Fibroblast of pulmonary artery (primary cell): ENCODE data around the gene SLC4A8.
A peak's percentile ranks its signal among the peaks of the same experiment; 100 is the strongest.

Source experiments
- DNase-seq: peaks from one replicate; pipeline ENCODE4 v3.0.0-alpha.2; 2010; ENCODE audit warnings: low read depth
- H3K4me3 ChIP-seq: replicated peaks from 2 replicates; pipeline ENCODE4 v1.5.1; 2011; ENCODE audit warnings: low read depth, mild to moderate bottlenecking, control low read depth, low read length, moderate library complexity
- CTCF ChIP-seq: IDR thresholded peaks from 2 replicates; pipeline ENCODE4 v1.5.1; 2011; ENCODE audit warnings: mild to moderate bottlenecking, control low read depth, low read length, inconsistent platforms; ENCODE audit errors: missing control alignments

The SLC4A8 gene

GRCh38 chr12:51390457-51390856 is 34.2 kb upstream of the SLC4A8 start:
- DNase-seq, result no peak
- H3K4me3 ChIP-seq, result no peak overlapping the region

DNA sequence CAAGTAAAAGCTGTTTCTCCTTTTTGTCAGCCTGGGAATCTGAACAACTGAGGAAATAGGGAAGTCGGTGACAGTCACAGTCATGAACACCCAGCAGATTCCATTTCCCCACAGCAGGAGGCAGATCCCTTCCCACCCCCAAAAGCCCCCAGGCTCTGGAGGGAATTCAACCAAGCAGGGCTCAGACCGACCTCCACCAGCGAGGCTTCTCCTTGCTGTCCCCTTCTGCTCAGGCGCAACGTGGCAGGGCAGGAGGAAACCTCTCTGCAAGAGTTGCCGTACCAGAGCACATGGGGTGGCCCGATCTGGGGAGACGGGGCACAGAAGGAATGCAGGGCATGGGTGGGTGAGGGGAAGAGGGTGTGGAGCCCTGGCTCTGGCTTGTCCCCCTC is 33.7 kb upstream of the SLC4A8 start:
- peak overlapping the region; percentile 53 for H3K4me3 ChIP-seq
- DNase-seq, result no peak
- no peak for TF ChIP-seq CTCF

More at GRCh38 chr12:51390457-51390856, 34.2 kb upstream of the SLC4A8 start:
- no peak for TF ChIP-seq CTCF

DNA sequence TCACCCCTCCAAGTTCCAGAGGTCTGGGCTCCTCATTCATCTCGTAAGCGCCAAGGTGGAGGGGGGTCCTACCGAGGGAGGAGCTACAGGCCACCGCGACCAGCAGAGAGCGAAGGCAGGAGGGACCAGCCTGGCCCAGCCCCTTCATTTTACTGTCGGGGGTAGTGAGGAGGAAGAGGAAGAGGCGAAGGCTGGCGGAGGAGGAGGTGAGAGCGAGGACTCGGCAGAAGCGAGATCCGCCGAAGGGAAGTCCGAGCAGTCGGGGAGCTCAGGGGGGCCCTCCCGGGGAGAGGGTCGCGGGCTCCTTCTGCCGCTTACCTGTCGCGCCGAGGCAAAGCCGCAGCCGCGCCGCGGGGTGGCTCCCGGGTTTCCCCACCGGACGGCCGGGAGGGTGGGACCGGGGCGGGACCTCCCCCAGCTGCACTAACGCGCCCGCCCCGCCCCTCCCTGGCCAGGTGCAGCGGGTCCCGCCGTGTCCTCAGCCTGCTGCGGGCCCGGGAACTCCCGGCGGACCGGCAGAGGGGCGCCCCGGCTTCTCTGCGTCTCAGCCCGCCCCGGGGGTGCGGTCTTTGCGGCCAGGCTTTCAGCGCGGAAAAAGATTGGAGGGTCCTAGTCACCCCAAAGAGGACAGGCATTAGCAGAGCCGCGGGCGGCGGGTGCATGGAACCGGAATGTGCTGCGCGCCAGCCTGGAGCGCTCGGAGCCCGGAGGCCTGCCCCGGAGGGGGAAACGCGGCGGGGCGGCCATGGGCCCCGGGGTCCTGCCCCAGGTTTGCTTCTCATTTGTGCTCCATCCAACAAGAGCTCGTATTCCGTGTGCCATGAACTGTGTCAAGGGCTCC is 33.1 kb upstream of the SLC4A8 start, which contains the start of gene GALNT6:
GALNT6 (minus strand) TSS at position 124 of the 841 bp plus-strand sequence. CDS start 11,625 bp downstream, outside the sequence.
- TF ChIP-seq CTCF, result no peak
- no peak for DNase-seq
- peak within 1 kb of the TSS; percentile 53 for H3K4me3 ChIP-seq

GRCh38 chr12:51392556-51393237 is 31.9 kb upstream of the SLC4A8 start:
- no peak for TF ChIP-seq CTCF
- H3K4me3 ChIP-seq, result no peak overlapping the region
- DNase-seq, result no peak

GRCh38 chr12:51393676-51394545 is 30.7 kb upstream of the SLC4A8 start:
- peak; percentile 86 for DNase-seq
- H3K4me3 ChIP-seq, result no peak overlapping the region

More at GRCh38 chr12:51393676-51394545, 30.7 kb upstream of the SLC4A8 start:
- no peak for TF ChIP-seq CTCF
